Muscle of arm (tissue), 12 donors: Measurements from ENCODE around the gene CRISPLD2. TPM values are rescaled to one million over a fixed set of nuclear protein-coding genes. Genes with fewer than 3 reads are reported as not detected.
"Not testable (repeated sequence)": the region's sequence is repeated elsewhere in the genome, so short reads cannot be mapped to it uniquely, and the experiment has no call there.

Source experiments
- DNase-seq: peaks from one replicate; pipeline ENCODE4 v3.0.0-alpha.2; 2013
- polyA plus RNA-seq, 12 donors: library from polyadenylated mRNA; unstranded; fragments of 120-200 nt; gene quantifications; one replicate each; pipeline ENCODE4 v1.2.1, GENCODE V29; 2013; ENCODE audit not compliant: insufficient read length in 12 of 12

The CRISPLD2 gene
- polyA plus RNA-seq, 12 donors, result 4.8 to 13.1 (median 6.9) TPM; not detected in 1

- DNase-seq, result no peak
These were observed 109.9 kb downstream of the CRISPLD2 start for GRCh38 chr16:84929421-84930297.

- DNase-seq, result no peak
These were observed 110.7 kb downstream of the CRISPLD2 start for GRCh38 chr16:84930298-84931106.

GRCh38 chr16:84931107-84931494, 111.3 kb downstream of the CRISPLD2 start:
- DNase-seq, result no peak

GRCh38 chr16:84931506-84931905, 111.7 kb downstream of the CRISPLD2 start:
- no peak for DNase-seq

GRCh38 chr16:84932681-84933080, 112.9 kb downstream of the CRISPLD2 start:
- DNase-seq, result no peak

- DNase-seq, result peak; percentile 59
These were observed 114.2 kb downstream of the CRISPLD2 start for GRCh38 chr16:84933774-84934631.

GRCh38 chr16:84937196-84938005, 117.6 kb downstream of the CRISPLD2 start:
- DNase-seq, result no peak

- not testable (repeated sequence) for DNase-seq
These were observed 118.8 kb downstream of the CRISPLD2 start for GRCh38 chr16:84938616-84939015.

GRCh38 chr16:84940670-84941551, 121.1 kb downstream of the CRISPLD2 start:
- DNase-seq, result peak; percentile 60

- no peak for DNase-seq
These were observed 122.1 kb downstream of the CRISPLD2 start for GRCh38 chr16:84941921-84942320.

- DNase-seq, result no peak
These were observed 123.0 kb downstream of the CRISPLD2 start for GRCh38 chr16:84942786-84943185.

GRCh38 chr16:84943620-84944019, 123.8 kb downstream of the CRISPLD2 start:
- no peak for DNase-seq

GRCh38 chr16:84947022-84947421, 127.2 kb downstream of the CRISPLD2 start:
- DNase-seq, result no peak

GRCh38 chr16:84947996-84948850, 128.4 kb downstream of the CRISPLD2 start:
- no peak for DNase-seq

- no peak for DNase-seq
These were observed 129.2 kb downstream of the CRISPLD2 start for GRCh38 chr16:84948851-84949610.

GRCh38 chr16:84949772-84950436, 130.1 kb downstream of the CRISPLD2 start:
- DNase-seq, result no peak

- no peak for DNase-seq
These were observed 131.1 kb downstream of the CRISPLD2 start for GRCh38 chr16:84950906-84951305.
